GM12801 (cell line): ENCODE results near the gene CERK.

Experiments used
- TF ChIP-seq, protein P1 (sequence below): IDR thresholded peaks from one replicate; pipeline ENCODE4 v1.5.1; 2011; ENCODE audit warnings: control low read depth; ENCODE audit not compliant: insufficient read length; ENCODE audit errors: extremely low read depth

Gene CERK

GRCh38 chr22:46646531-46647215, 91.4 kb downstream of the CERK start:
- TF ChIP-seq, protein P1, sequence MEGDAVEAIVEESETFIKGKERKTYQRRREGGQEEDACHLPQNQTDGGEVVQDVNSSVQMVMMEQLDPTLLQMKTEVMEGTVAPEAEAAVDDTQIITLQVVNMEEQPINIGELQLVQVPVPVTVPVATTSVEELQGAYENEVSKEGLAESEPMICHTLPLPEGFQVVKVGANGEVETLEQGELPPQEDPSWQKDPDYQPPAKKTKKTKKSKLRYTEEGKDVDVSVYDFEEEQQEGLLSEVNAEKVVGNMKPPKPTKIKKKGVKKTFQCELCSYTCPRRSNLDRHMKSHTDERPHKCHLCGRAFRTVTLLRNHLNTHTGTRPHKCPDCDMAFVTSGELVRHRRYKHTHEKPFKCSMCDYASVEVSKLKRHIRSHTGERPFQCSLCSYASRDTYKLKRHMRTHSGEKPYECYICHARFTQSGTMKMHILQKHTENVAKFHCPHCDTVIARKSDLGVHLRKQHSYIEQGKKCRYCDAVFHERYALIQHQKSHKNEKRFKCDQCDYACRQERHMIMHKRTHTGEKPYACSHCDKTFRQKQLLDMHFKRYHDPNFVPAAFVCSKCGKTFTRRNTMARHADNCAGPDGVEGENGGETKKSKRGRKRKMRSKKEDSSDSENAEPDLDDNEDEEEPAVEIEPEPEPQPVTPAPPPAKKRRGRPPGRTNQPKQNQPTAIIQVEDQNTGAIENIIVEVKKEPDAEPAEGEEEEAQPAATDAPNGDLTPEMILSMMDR: no peak

DNA sequence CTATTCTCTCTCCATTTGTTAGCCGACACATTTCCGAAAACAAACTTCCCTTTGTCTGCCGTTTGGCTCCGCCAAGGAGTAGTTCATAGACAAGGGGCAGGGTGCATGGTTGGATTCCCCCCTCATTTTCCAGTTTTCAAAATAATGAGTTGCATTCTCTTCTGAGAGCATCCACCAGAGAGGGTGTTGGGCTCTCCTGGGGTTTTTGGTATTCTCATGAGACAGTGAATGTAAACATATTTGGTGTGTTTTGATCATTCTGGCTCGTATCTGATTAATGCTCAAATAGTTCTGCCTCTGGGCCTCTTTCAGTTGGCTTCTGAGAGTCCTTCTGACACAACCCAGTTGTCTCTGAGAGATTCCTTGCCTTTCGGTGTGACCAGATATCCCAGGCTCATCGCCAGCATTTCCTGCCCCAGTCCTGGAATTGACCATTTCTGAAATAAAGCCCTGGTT, 96.2 kb downstream of the CERK start:
- TF ChIP-seq, protein P1: no peak

- TF ChIP-seq, protein P1: no peak
Measured at GRCh38 chr22:46640293-46641055, 97.6 kb downstream of the CERK start.

DNA sequence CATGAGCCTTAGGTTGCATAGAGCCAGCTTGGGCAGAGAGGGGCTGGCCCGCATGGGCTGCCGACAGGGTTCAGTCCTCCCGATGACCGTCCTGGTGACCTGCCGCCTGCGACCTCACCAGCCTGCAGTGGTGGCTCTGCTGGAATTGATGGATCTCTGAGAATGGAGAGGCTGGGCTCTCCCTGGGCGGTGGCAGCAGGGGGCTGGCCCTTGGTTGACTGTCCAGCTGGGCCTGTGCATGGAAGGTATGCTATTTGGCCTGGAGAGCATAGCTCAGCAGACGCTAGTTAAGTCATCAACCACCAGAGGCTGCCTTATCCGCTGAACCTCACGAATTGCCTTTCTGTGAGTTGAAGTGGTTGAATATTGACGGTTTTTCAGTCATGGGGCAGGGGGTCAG, 98.2 kb downstream of the CERK start:
- TF ChIP-seq, protein P1: no peak

DNA sequence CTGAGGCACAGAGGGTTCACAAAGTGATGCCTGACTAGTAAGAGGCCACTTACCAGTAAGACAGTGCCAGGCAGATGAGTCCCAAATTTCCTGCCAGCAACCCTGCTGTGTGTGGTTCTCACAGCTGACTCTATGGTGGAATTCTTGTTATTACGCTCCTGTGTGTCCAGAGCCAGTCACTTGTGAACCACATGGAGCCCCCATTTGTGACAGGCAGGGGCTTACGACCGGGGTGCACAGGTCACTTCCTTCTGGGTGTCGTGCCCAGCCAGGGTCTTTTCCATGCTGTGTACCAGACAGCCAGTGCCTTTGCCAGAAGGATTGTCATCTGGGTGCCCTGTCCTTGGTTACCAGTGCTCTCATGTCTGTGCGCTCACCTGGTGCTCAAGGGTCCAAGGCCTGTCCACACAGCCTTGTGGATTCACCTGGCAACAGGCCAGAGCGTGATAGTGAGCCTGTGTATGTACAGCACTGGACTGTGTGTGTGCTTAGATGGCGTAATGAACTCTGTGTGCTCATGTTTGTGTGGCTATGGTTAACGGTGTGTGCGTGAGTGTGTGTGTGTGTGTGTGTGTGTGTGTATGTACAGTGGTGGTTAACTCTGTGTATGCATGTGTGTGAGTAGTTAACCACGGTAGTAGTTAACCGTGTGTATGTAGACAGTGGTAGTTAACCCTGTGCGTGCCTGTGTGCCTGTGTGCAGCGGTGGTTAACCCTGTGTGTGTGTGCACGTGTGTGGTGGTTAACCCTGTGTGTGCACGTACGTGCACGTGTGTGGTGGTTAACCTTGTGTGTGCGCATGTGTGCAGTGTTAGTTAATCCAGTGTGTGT, 99.2 kb downstream of the CERK start:
- TF ChIP-seq, protein P1: no peak

GRCh38 chr22:46637711-46638600, 100.1 kb downstream of the CERK start:
- TF ChIP-seq, protein P1: no peak
